Keratinocyte (primary cell): Measurements from ENCODE around the gene ABCB9. TPM values are rescaled to one million over a fixed set of nuclear protein-coding genes. Genes with fewer than 3 reads are reported as not detected.

Experiments used
- DNase-seq: peaks from one replicate; pipeline ENCODE4 v3.0.0-alpha.2; 2011; ENCODE audit warnings: low read depth, missing footprints, low spot score
- FAIRE-seq: peaks from 2 replicates; lab custom pipeline; 2011; peaks lifted over from hg19 to GRCh38; lab: Jason Lieb, UNC
- H2AFZ ChIP-seq: 2 replicates; pipeline ENCODE4 v1.6.0; 2012; ENCODE audit warnings: low read length, control low read depth, inconsistent platforms; ENCODE audit not compliant: control insufficient read depth
- H3K27ac ChIP-seq: 2 replicates; pipeline ENCODE4 v1.5.1; 2011; ENCODE audit warnings: low read length; ENCODE audit not compliant: control insufficient read depth, insufficient read depth
- H3K27me3 ChIP-seq: 3 replicates; pipeline ENCODE4 v1.6.0; 2011; ENCODE audit warnings: low read length; ENCODE audit not compliant: control insufficient read depth, insufficient read depth; ENCODE audit errors: extremely low read depth
- H3K36me3 ChIP-seq, 2 experiments: 2 replicates in 1 of 2; 3 replicates in 1 of 2; pipeline ENCODE4 v1.5.1; 2011; ENCODE audit warnings: low read length in 2 of 2, mild to moderate bottlenecking in 1 of 2; ENCODE audit not compliant: control insufficient read depth in 2 of 2, insufficient read depth in 2 of 2; ENCODE audit errors: extremely low read depth in 1 of 2
- H3K4me1 ChIP-seq: 3 replicates; pipeline ENCODE4 v1.5.1; 2011; ENCODE audit warnings: low read length; ENCODE audit not compliant: control insufficient read depth, insufficient read depth; ENCODE audit errors: extremely low read depth
- H3K4me2 ChIP-seq: 3 replicates; pipeline ENCODE4 v1.6.0; 2011; ENCODE audit warnings: low read depth, low read length; ENCODE audit not compliant: control insufficient read depth, insufficient read depth; ENCODE audit errors: extremely low read depth
- H3K4me3 ChIP-seq, 3 experiments: fragments of 200-600 bp in 1 of 3; sonication (generic) in 1 of 3; 2 replicates in 2 of 3; 3 replicates in 1 of 3; pipeline ENCODE4 v1.5.1; 2011 to 2016; ENCODE audit warnings: low read length in 3 of 3, mild to moderate bottlenecking in 3 of 3, control low read depth in 2 of 3, inconsistent platforms in 1 of 3, low read depth in 1 of 3, mixed read lengths in 1 of 3, mixed run types in 1 of 3, moderate library complexity in 1 of 3; ENCODE audit not compliant: control insufficient read depth in 2 of 3, insufficient read depth in 2 of 3; ENCODE audit errors: extremely low read depth in 1 of 3
- H3K79me2 ChIP-seq: 2 replicates; pipeline ENCODE4 v1.6.0; 2012; ENCODE audit warnings: low read length; ENCODE audit not compliant: control insufficient read depth, insufficient read depth
- H3K9ac ChIP-seq: 3 replicates; pipeline ENCODE4 v1.6.0; 2011; ENCODE audit warnings: low read length; ENCODE audit not compliant: control insufficient read depth, insufficient read depth; ENCODE audit errors: extremely low read depth
- H3K9me1 ChIP-seq: 3 replicates; pipeline ENCODE4 v1.6.0; 2011; ENCODE audit warnings: low read length; ENCODE audit not compliant: control insufficient read depth, insufficient read depth; ENCODE audit errors: extremely low read depth
- H3K9me3 ChIP-seq: 2 replicates; pipeline ENCODE4 v1.5.1; 2012; ENCODE audit warnings: low read depth, low read length; ENCODE audit not compliant: control insufficient read depth
- H4K20me1 ChIP-seq: 3 replicates; pipeline ENCODE4 v1.6.0; 2011; ENCODE audit warnings: low read length; ENCODE audit not compliant: control insufficient read depth, insufficient read depth; ENCODE audit errors: extremely low read depth
- EZH2 ChIP-seq: IDR thresholded peaks from one replicate; pipeline ENCODE4 v1.6.1; 2012; ENCODE audit warnings: inconsistent platforms, mild to moderate bottlenecking, low read length, moderate library complexity
- dilution Hi-C: fragments of 300-500 bp; cut with MboI; formaldehyde crosslinking; loops from one replicate; pipeline ENCODE4 v1.7.0; 2020; ENCODE audit warnings: low sequenced_read_pairs; ENCODE audit not compliant: extremely low pct_ligation_motif_present
- polyA plus RNA-seq, 5 experiments: library from polyadenylated mRNA; depleted of rRNA in 3 of 5; stranded (reverse) in 3 of 5; stranded (forward) in 1 of 5; unstranded in 1 of 5; fragments of >200 nt; gene quantifications; 1 replicate in 1 of 5; 2 replicates in 3 of 5; 3 replicates in 1 of 5; pipeline versions ENCODE4 v1.2.1 to v1.2.3, GENCODE V29; 2011 to 2012; ENCODE audit warnings: missing spikeins in 2 of 5, low read depth in 1 of 5, low replicate concordance in 1 of 5
- TF ChIP-seq, protein P1 (sequence below), 3 experiments: IDR thresholded peaks in 1 of 3; conservative IDR thresholded peaks in 1 of 3; optimal IDR thresholded peaks in 1 of 3; 2 replicates in 2 of 3; 3 replicates in 1 of 3; pipeline versions ENCODE3 to v1.5.1; 2011; ENCODE audit warnings: low read length in 3 of 3, mild to moderate bottlenecking in 3 of 3, moderate library complexity in 2 of 3, control low read depth in 1 of 3, inconsistent platforms in 1 of 3; ENCODE audit not compliant: insufficient read depth in 2 of 3; ENCODE audit errors: extremely low read depth in 1 of 3

The ABCB9 gene
- polyA plus RNA-seq, 1 donor (not counting 4 experiments of a cell fraction or from before 2014, with no cell fraction given) = 4.0 TPM

DNA sequence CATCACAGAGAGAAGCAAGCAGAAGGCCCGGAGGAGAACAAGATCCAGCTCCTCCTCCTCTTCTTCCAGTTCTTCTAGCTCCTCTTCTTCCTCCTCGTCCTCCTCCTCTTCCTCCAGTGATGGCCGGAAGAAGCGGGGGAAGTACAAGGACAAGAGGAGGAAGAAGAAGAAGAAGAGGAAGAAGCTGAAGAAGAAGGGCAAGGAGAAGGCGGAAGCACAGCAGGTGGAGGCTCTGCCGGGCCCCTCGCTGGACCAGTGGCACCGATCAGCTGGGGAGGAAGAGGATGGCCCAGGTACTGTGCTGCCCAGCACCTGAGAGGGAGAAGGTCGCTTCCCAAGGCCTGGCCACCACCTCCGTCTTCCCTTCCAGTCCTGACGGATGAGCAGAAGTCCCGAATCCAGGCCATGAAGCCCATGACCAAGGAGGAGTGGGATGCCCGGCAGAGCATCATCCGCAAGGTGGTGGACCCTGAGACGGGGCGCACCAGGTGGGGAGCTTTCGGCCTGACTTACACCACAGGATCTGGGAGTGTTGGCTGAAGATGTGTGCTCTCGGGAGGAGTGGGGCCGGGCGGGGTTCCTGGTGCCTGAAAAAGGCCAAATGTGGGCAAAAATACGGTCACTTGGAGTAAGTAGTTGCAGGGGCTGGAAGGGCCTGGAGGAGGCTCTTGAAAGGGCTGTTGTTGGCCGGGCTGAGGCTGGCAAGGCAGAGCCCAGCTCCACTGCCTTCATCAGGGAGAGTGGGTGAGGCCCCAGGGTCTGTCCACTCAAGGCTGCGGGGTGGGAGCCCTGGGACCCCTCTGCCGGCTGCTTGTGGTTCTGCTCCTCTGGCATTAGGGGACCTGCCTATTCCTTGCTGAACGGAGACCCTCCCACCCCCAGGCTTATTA, 15.6 kb upstream of the ABCB9 start:
- no peak for FAIRE-seq
- H2AFZ ChIP-seq = no peak overlapping the region
- no peak for TF ChIP-seq EZH2
- TF ChIP-seq, protein P1, sequence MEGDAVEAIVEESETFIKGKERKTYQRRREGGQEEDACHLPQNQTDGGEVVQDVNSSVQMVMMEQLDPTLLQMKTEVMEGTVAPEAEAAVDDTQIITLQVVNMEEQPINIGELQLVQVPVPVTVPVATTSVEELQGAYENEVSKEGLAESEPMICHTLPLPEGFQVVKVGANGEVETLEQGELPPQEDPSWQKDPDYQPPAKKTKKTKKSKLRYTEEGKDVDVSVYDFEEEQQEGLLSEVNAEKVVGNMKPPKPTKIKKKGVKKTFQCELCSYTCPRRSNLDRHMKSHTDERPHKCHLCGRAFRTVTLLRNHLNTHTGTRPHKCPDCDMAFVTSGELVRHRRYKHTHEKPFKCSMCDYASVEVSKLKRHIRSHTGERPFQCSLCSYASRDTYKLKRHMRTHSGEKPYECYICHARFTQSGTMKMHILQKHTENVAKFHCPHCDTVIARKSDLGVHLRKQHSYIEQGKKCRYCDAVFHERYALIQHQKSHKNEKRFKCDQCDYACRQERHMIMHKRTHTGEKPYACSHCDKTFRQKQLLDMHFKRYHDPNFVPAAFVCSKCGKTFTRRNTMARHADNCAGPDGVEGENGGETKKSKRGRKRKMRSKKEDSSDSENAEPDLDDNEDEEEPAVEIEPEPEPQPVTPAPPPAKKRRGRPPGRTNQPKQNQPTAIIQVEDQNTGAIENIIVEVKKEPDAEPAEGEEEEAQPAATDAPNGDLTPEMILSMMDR (optimal IDR thresholded peaks at IDR 0.05 in 1 of 3, IDR thresholded peaks at IDR 0.05 in 1 of 3, conservative IDR thresholded peaks at IDR 0.05 in 1 of 3; ENCODE audit: extremely low read depth in 1 of 3, insufficient read depth in 2 of 3, low read length in 3 of 3) = no peak
- peaks cover 20% of the 10 kb centered on the region for H3K4me1 ChIP-seq
- peak overlapping the region; percentile 82 to 91 (median 84) for H3K4me3 ChIP-seq
- H3K9me3 ChIP-seq = no peaks in the 10 kb centered on the region
- peak overlapping the region; percentile 86 for H3K9ac ChIP-seq
- dilution Hi-C loops = no loop called here
- no peak for DNase-seq
- H3K9me1 ChIP-seq = peaks cover 2% of the 10 kb centered on the region
- peak overlapping the region; percentile 71 for H3K27ac ChIP-seq
- peaks cover 32% of the 10 kb centered on the region for H3K79me2 ChIP-seq
- H3K27me3 ChIP-seq = no peaks in the 10 kb centered on the region
- peak overlapping the region; percentile 84 for H3K4me2 ChIP-seq
- no peaks in the 10 kb centered on the region for H4K20me1 ChIP-seq
- H3K36me3 ChIP-seq = peaks cover 12 to 27% of the 10 kb centered on the region in 2 experiments

DNA sequence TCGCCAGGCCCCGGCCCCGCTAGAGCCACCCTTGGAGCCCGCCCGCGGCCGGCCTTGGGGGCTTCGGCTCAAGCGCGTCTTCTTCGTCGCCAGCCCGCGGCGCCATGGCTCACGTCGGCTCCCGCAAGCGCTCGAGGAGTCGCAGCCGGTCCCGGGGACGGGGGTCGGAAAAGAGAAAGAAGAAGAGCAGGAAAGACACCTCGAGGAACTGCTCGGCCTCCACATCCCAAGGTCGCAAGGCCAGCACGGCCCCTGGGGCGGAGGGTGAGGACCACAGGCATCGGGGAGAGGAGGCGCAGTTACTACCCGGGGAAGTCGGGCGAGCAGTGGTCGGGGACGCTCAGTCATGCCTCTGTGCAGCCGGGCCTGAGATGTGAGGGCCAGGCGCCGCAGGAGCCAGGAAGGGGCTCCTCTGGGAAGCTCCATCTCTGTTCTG, 14.8 kb upstream of the ABCB9 start:
- Histone ChIP-seq H3K9me3 (no peaks in the 10 kb centered on the region), H3K9ac (peak overlapping the region; percentile 86), H3K4me1 (peaks cover 24% of the 10 kb centered on the region), H2AFZ (peak overlapping the region; percentile 60), H4K20me1 (no peaks in the 10 kb centered on the region), H3K79me2 (peaks cover 40% of the 10 kb centered on the region), H3K27me3 (no peaks in the 10 kb centered on the region), H3K9me1 (peaks cover 2% of the 10 kb centered on the region), H3K4me2 (peak overlapping the region; percentile 84), H3K27ac (peak overlapping the region; percentile 71), H3K36me3 (peaks cover 11 to 26% of the 10 kb centered on the region in 2 experiments), H3K4me3 (peak overlapping the region; percentile 82 to 91 (median 84))
- dilution Hi-C loops = no loop called here
- TF ChIP-seq EZH2 = no peak
- TF ChIP-seq, protein P1 (optimal IDR thresholded peaks at IDR 0.05 in 1 of 3, IDR thresholded peaks at IDR 0.05 in 1 of 3, conservative IDR thresholded peaks at IDR 0.05 in 1 of 3; ENCODE audit: extremely low read depth in 1 of 3, insufficient read depth in 2 of 3, low read length in 3 of 3) = no peak
- no peak for DNase-seq
- no peak for FAIRE-seq
